ENCODE results near the gene SLC22A31.

The SLC22A31 gene

DNA sequence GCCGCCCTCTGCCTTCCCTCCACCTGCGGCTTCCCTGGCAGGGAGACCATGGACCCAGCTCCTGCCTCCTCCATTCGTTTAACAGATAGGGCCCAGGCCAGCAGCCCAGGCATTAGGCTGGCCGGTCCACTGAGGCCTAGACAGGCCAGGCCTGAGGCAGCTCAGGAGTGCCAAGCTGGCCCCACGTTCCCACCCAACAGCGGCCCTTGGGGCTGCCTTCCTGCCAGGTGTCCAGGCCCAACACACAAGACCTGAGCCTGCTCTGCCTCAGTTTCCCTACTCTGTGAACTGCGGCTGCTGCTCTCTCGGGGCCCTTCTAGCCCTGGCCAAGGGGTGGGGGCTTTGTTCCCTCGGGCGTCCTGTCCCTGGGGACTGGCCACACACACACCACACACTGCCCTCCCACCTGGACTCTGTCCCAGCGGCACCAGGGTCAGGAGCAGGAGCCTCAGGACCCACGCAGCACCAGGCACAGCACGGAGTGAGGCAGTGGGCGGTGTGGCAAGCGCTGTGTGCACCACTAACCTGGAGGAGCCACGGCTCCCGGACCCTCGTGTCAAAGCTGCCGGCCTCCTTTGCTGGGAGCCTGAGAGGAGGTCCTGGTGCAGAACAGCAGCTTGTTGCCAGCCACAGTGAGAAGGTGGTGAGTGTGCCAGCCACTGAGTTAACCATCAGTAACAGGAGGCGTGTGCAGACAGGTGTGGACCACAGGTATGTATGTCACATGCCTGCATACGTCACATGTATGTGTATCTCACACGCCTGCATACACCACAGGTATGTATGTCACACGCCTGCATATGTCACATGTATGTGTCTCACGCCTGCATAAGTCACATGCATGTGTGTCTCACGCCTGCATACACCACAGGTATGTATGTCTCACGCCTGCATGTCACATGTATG lies 43.3 kb downstream of the SLC22A31 start:
- Histone ChIP-seq H3K79me1 (ENCODE audit: low read length) (no peaks in the 10 kb centered on the region), H2BK15ac (replicated peaks; ENCODE audit: low read depth) (no peak overlapping the region), H3K27ac (ENCODE audit: low read depth, low read length) (no peak overlapping the region), H3K4me3 (ENCODE audit: low read length) (no peak overlapping the region), H3K9ac (ENCODE audit: low read length) (no peak overlapping the region), H3K4me2 (ENCODE audit: low read length) (no peak overlapping the region), H3K27me3 (ENCODE audit: insufficient read depth, low read length, poor library complexity) (no peaks in the 10 kb centered on the region), H4K5ac (ENCODE audit: low read length) (no peak overlapping the region), H3K18ac (ENCODE audit: low read length) (no peak overlapping the region), H3K4ac (ENCODE audit: low read depth, low read length) (no peak overlapping the region), H3K56ac (ENCODE audit: low read length) (no peak overlapping the region), H3K4me1 (ENCODE audit: control insufficient read depth, low read depth, low read length) (no peaks in the 10 kb centered on the region), H2BK120ac (ENCODE audit: low read depth, low read length) (no peak overlapping the region), H3K23ac (ENCODE audit: low read length) (no peak overlapping the region), H2BK5ac (ENCODE audit: low read length) (no peak overlapping the region), H2AK5ac (ENCODE audit: low read length) (no peak overlapping the region), H3K79me2 (ENCODE audit: control insufficient read depth, insufficient read depth, low read length) (no peaks in the 10 kb centered on the region), H3K36me3 (ENCODE audit: control insufficient read depth, insufficient read depth, low read length) (no peaks in the 10 kb centered on the region), H4K8ac (ENCODE audit: low read depth, low read length) (no peak overlapping the region)
- no CpG with 5 or more reads among the region's 26 CpGs for WGBS (ENCODE audit: extremely low coverage, insufficient coverage, low lambda C conversion rate)
- no peak for DNase-seq

DNA sequence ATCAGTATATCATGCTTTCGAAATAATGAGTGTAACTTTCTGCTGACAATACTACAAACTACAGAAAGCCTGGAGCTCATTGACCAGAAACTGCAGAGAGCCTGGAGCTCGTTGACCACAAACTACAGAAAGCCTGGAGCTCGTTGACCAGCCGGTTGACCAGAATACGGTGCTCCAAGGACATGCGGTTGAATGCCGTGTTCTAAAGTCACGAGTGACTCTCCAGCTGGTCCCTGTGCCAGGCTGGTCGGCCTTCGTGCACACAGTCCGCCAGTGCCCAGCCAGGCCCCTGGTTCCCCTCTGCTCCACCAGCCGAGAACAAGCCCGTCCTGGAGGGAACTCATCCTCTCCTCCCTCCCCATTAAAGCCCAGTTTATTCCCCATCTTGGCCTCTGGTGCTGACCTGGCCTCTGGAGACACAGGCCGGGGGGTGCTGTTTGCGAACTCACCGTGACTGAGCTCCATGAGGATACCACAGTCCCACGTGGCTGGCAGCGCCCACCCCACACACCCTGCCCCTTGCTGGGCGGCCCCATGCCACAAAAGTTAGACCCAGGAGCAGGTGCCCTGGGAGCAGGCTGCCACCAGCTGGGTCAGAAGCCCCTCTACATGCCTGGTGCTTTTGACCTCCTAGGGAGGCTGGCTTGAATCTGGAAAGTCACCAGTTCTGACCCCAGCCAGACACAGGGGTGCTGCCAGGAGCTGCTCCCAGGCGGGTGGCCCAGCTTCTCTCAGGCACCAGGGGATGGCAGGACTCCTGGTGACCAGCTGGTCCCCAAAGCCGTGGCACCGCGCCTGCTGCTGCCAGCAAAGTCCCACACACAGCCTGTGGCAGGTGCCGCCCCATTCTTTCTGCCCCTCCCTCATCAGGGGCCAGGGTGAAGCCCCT lies 44.2 kb downstream of the SLC22A31 start:
- no peak overlapping the region for H3K18ac ChIP-seq (ENCODE audit: low read length)
- H3K4me1 ChIP-seq (ENCODE audit: control insufficient read depth, low read depth, low read length), result no peaks in the 10 kb centered on the region
- no peak overlapping the region for H3K23ac ChIP-seq (ENCODE audit: low read length)
- H2BK5ac ChIP-seq (ENCODE audit: low read length), result no peak overlapping the region
- H3K79me2 ChIP-seq (ENCODE audit: control insufficient read depth, insufficient read depth, low read length), result no peaks in the 10 kb centered on the region
- H3K9ac ChIP-seq (ENCODE audit: low read length), result no peak overlapping the region
- H2BK120ac ChIP-seq (ENCODE audit: low read depth, low read length), result no peak overlapping the region
- H3K4me2 ChIP-seq (ENCODE audit: low read length), result no peak overlapping the region
- H2AK5ac ChIP-seq (ENCODE audit: low read length), result no peak overlapping the region
- H2BK15ac ChIP-seq (replicated peaks; ENCODE audit: low read depth), result no peak overlapping the region
- H4K8ac ChIP-seq (ENCODE audit: low read depth, low read length), result no peak overlapping the region
- H3K27me3 ChIP-seq (ENCODE audit: insufficient read depth, low read length, poor library complexity), result no peaks in the 10 kb centered on the region
- H4K5ac ChIP-seq (ENCODE audit: low read length), result no peak overlapping the region
- no CpG with 5 or more reads among the region's 24 CpGs for WGBS (ENCODE audit: extremely low coverage, insufficient coverage, low lambda C conversion rate)
- no peak overlapping the region for H3K56ac ChIP-seq (ENCODE audit: low read length)
- H3K4ac ChIP-seq (ENCODE audit: low read depth, low read length), result no peak overlapping the region
- H3K27ac ChIP-seq (ENCODE audit: low read depth, low read length), result no peak overlapping the region
- H3K4me3 ChIP-seq (ENCODE audit: low read length), result no peak overlapping the region
- DNase-seq, result no peak
- H3K79me1 ChIP-seq (ENCODE audit: low read length), result no peaks in the 10 kb centered on the region
- no peaks in the 10 kb centered on the region for H3K36me3 ChIP-seq (ENCODE audit: control insufficient read depth, insufficient read depth, low read length)

DNA sequence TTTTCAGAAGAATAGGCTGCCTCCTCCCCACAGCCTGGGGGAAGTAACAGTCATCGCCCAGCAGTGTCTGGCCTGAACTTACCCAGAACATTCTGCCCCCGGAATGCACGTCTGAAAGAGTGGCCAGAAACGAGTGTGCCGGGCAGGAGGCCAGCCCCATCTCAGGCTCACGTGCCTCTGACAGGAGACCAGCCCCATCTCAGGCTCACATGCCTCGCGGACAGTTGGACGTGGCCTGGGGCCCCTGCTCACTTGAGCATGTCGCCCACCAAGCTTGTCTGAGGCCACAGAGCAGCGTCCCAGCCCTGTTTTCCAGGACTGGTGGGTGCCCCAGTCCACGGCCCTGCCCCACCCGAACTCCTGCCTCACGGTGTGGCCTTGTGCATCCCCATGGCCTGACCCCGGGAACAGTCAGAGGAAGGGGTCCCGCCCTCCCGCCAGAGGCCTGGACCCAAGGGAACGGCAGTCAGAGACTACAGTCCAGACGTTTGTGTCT lies 45.1 kb downstream of the SLC22A31 start:
- Histone ChIP-seq H3K27ac (ENCODE audit: low read depth, low read length) (no peak overlapping the region), H2BK5ac (ENCODE audit: low read length) (no peak overlapping the region), H3K4ac (ENCODE audit: low read depth, low read length) (no peak overlapping the region), H2BK15ac (replicated peaks; ENCODE audit: low read depth) (no peak overlapping the region), H3K79me2 (ENCODE audit: control insufficient read depth, insufficient read depth, low read length) (no peaks in the 10 kb centered on the region), H3K4me1 (ENCODE audit: control insufficient read depth, low read depth, low read length) (no peaks in the 10 kb centered on the region), H3K36me3 (ENCODE audit: control insufficient read depth, insufficient read depth, low read length) (no peaks in the 10 kb centered on the region), H3K23ac (ENCODE audit: low read length) (no peak overlapping the region), H3K4me2 (ENCODE audit: low read length) (no peak overlapping the region), H3K18ac (ENCODE audit: low read length) (no peak overlapping the region), H3K27me3 (ENCODE audit: insufficient read depth, low read length, poor library complexity) (no peaks in the 10 kb centered on the region), H3K4me3 (ENCODE audit: low read length) (no peak overlapping the region), H4K8ac (ENCODE audit: low read depth, low read length) (no peak overlapping the region), H2BK120ac (ENCODE audit: low read depth, low read length) (no peak overlapping the region), H4K5ac (ENCODE audit: low read length) (no peak overlapping the region), H2AK5ac (ENCODE audit: low read length) (no peak overlapping the region), H3K56ac (ENCODE audit: low read length) (no peak overlapping the region), H3K9ac (ENCODE audit: low read length) (no peak overlapping the region), H3K79me1 (ENCODE audit: low read length) (no peaks in the 10 kb centered on the region)
- no CpG with 5 or more reads among the region's 19 CpGs for WGBS (ENCODE audit: extremely low coverage, insufficient coverage, low lambda C conversion rate)
- DNase-seq, result no peak

DNA sequence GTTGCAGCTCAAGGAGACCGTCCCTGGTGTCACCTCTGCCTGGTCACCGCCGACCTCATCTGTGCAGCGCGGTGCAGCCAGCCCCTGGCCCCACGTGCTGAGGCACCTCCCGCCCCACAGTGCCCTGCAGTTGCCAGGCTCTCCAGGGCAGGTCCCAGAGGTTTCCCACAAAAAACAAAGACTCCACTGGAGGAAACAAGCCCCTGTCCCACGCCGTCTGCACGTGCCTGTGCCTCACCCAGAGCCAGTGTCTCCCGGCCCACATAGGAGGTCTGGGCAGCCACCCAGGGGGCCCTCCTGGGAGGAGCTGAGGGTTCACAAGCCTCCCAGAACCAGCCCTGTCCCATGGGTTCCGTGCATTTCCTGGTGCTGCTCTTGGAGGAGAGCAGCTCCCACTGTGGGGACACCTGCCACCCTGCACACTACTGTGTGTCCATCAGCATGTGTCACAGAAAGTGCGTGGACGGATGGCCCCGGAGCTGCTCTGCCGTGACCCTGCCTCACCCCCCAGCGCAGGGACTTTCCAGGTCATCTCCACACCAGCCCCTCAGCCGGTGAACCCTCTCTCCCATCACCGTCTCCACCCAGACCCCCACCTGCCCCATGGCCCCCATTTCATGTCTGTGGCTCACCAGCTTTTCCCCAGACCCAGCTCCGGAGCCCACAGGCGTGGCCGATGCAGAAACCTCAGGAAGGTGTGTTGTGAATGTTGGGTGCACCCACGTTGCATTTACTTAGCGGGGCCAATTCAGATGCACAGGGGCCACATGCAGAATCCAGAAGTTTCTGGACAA lies 45.8 kb downstream of the SLC22A31 start:
- H3K4me1 ChIP-seq (ENCODE audit: control insufficient read depth, low read depth, low read length), result no peaks in the 10 kb centered on the region
- H3K4me3 ChIP-seq (ENCODE audit: low read length), result no peak overlapping the region
- no peaks in the 10 kb centered on the region for H3K36me3 ChIP-seq (ENCODE audit: control insufficient read depth, insufficient read depth, low read length)
- no peak overlapping the region for H3K23ac ChIP-seq (ENCODE audit: low read length)
- DNase-seq, result no peak
- no peaks in the 10 kb centered on the region for H3K79me1 ChIP-seq (ENCODE audit: low read length)
- H3K79me2 ChIP-seq (ENCODE audit: control insufficient read depth, insufficient read depth, low read length), result no peaks in the 10 kb centered on the region
- H2BK120ac ChIP-seq (ENCODE audit: low read depth, low read length), result no peak overlapping the region
- no peak overlapping the region for H3K4ac ChIP-seq (ENCODE audit: low read depth, low read length)
- no peak overlapping the region for H3K4me2 ChIP-seq (ENCODE audit: low read length)
- H3K27ac ChIP-seq (ENCODE audit: low read depth, low read length), result no peak overlapping the region
- no peak overlapping the region for H2BK5ac ChIP-seq (ENCODE audit: low read length)
- WGBS (ENCODE audit: extremely low coverage, insufficient coverage, low lambda C conversion rate), result no CpG with 5 or more reads among the region's 24 CpGs
- no peak overlapping the region for H3K9ac ChIP-seq (ENCODE audit: low read length)
- no peak overlapping the region for H3K56ac ChIP-seq (ENCODE audit: low read length)
- no peak overlapping the region for H3K18ac ChIP-seq (ENCODE audit: low read length)
- H2BK15ac ChIP-seq (replicated peaks; ENCODE audit: low read depth), result no peak overlapping the region
- H4K5ac ChIP-seq (ENCODE audit: low read length), result no peak overlapping the region
- H2AK5ac ChIP-seq (ENCODE audit: low read length), result no peak overlapping the region
- no peaks in the 10 kb centered on the region for H3K27me3 ChIP-seq (ENCODE audit: insufficient read depth, low read length, poor library complexity)
- H4K8ac ChIP-seq (ENCODE audit: low read depth, low read length), result no peak overlapping the region

GRCh38 chr16:89153848-89154271 lies 46.5 kb downstream of the SLC22A31 start:
- Histone ChIP-seq H3K4me3 (ENCODE audit: low read length) (no peak overlapping the region), H3K56ac (ENCODE audit: low read length) (no peak overlapping the region), H3K79me2 (ENCODE audit: control insufficient read depth, insufficient read depth, low read length) (no peaks in the 10 kb centered on the region), H3K79me1 (ENCODE audit: low read length) (no peaks in the 10 kb centered on the region), H3K4me2 (ENCODE audit: low read length) (no peak overlapping the region), H3K4ac (ENCODE audit: low read depth, low read length) (no peak overlapping the region), H2AK5ac (ENCODE audit: low read length) (no peak overlapping the region), H3K27ac (ENCODE audit: low read depth, low read length) (no peak overlapping the region), H3K9ac (ENCODE audit: low read length) (no peak overlapping the region), H4K8ac (ENCODE audit: low read depth, low read length) (no peak overlapping the region), H2BK15ac (replicated peaks; ENCODE audit: low read depth) (no peak overlapping the region), H3K27me3 (ENCODE audit: insufficient read depth, low read length, poor library complexity) (no peaks in the 10 kb centered on the region), H4K5ac (ENCODE audit: low read length) (no peak overlapping the region), H3K18ac (ENCODE audit: low read length) (no peak overlapping the region), H3K23ac (ENCODE audit: low read length) (no peak overlapping the region), H2BK120ac (ENCODE audit: low read depth, low read length) (no peak overlapping the region), H2BK5ac (ENCODE audit: low read length) (no peak overlapping the region), H3K36me3 (ENCODE audit: control insufficient read depth, insufficient read depth, low read length) (no peaks in the 10 kb centered on the region), H3K4me1 (ENCODE audit: control insufficient read depth, low read depth, low read length) (no peaks in the 10 kb centered on the region)
- WGBS (ENCODE audit: extremely low coverage, insufficient coverage, low lambda C conversion rate), result no CpG with 5 or more reads among the region's 19 CpGs
- no peak for DNase-seq

Data from mesendoderm (in vitro differentiated cells).